D721Med (cell line): ENCODE results near the gene SMTN.

Source experiments
- DNase-seq: peaks from one replicate; pipeline ENCODE4 v3.0.0; 2011; ENCODE audit warnings: low spot score; ENCODE audit not compliant: insufficient read length
- FAIRE-seq: peaks from 2 replicates; lab custom pipeline; 2011; peaks lifted over from hg19 to GRCh38; lab: Jason Lieb, UNC
- CTCF ChIP-seq: IDR thresholded peaks from 2 replicates; pipeline ENCODE4 v1.5.1; 2012; ENCODE audit warnings: mild to moderate bottlenecking, control low read depth; ENCODE audit not compliant: insufficient read depth; ENCODE audit errors: missing control alignments

The SMTN gene

DNA sequence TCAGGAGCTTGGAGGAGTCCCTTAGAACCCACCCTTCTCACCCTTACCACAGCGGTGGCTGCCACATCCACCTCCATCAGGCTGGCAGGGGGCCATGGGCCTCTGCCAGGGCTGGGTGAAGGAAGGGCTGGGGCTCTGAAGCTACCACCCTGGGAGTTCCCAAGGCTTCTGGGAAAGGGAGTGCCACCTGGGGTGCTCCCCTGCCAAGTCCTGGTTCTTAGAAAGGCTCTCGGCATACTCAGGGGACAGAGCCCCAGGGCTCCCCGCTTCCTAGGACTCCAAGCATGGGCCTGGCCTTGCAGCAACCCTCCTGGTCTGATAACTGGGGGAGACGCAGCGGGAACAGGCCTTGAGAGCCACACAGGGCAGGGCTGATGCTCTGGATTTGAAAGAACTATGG lies 59.6 kb downstream of the SMTN start:
- TF ChIP-seq CTCF, result no peak
- no peak for FAIRE-seq
- DNase-seq, result no peak

- DNase-seq, result no peak
- no peak for TF ChIP-seq CTCF
- no peak for FAIRE-seq
These were observed 60.4 kb downstream of the SMTN start for GRCh38 chr22:31141551-31141950.

GRCh38 chr22:31142285-31142684 lies 61.2 kb downstream of the SMTN start:
- FAIRE-seq, result no peak

GRCh38 chr22:31143038-31143437 lies 61.9 kb downstream of the SMTN start:
- TF ChIP-seq CTCF, result no peak
- FAIRE-seq (no peak), DNase-seq (no peak)

More at GRCh38 chr22:31142285-31142684, 61.2 kb downstream of the SMTN start:
- no peak for TF ChIP-seq CTCF
- DNase-seq, result no peak

- FAIRE-seq, result no peak
- TF ChIP-seq CTCF, result no peak
- DNase-seq, result no peak
These were observed 62.4 kb downstream of the SMTN start for GRCh38 chr22:31143537-31143936.

DNA sequence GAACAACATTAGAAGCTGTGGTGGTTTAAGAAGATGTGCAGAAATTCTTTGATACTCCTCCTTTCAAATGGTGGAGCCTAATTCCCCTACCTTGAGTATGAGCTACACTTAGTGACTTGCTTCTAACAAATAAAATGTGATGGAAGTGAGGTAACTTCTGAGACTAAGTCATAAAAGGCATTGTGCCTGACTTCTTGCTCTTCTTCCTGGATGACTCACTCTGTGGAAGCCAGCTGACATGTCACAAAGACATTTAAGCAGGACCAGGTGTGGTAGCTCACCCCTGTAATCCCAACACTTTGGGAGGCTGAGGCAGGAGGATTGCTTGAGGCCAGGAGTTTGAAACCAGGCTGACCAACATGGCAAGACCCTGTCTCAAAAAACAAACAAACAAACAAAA lies 63.1 kb downstream of the SMTN start:
- TF ChIP-seq CTCF, result no peak
- DNase-seq (no peak), FAIRE-seq (no peak)

- no peak for DNase-seq
- no peak for TF ChIP-seq CTCF
- FAIRE-seq, result no peak
These were observed 67.4 kb downstream of the SMTN start for GRCh38 chr22:31148488-31148887.
